Measurements from ENCODE around the gene SERINC5.

GRCh38 chr5:80146046-80146445, 109.8 kb downstream of the SERINC5 start:
- TF ChIP-seq EZH2 (IDR thresholded peaks at IDR 0.05) (no peak), POLR2AphosphoS5 (IDR thresholded peaks at IDR 0.05; ENCODE audit: borderline replicate concordance, low read depth, low read length) (no peak), FOXP2 (optimal IDR thresholded peaks at IDR 0.05; ENCODE audit: control extremely low read depth, extremely low read length, insufficient read depth) (no peak)
